ENCODE data around the gene EOLA2. TPM values are rescaled to one million over a fixed set of nuclear protein-coding genes. Genes with fewer than 3 reads are reported as not detected.

Gene EOLA2
- 10 to 100 TPM; 30.1 to 32.3 TPM for total RNA-seq
- polyA plus RNA-seq, result 10 to 100 TPM; 14.0 to 51.8 TPM
- long read RNA-seq, donor 1, transcript CXorf40B-203 (5 exons, 1,653 nt), result major isoform, 19 of 46 reads
- long read RNA-seq, donor 1, transcript CXorf40B-205 (6 exons, 1,440 nt), result minor isoform, 8 of 46 reads
- long read RNA-seq, donor 1, partial matches to known transcripts, result 6 of 46 reads
- long read RNA-seq, donor 1, other reads (novel, unspliced or antisense), result 10 of 46 reads
- long read RNA-seq, donor 2, transcript CXorf40B-203 (5 exons, 1,653 nt), result major isoform, 5 of 12 reads
- long read RNA-seq, donor 2, partial matches to known transcripts, result 1 of 12 reads
- long read RNA-seq, donor 2, other reads (novel, unspliced or antisense), result 3 of 12 reads

- Histone ChIP-seq H3K4me3 (ENCODE audit: low read length in 2 of 2) (peak within 1 kb of the TSS; percentile 41 to 55), H3K4me1 (ENCODE audit: control insufficient read depth in 1 of 2, insufficient read depth in 2 of 2, low read length in 2 of 2) (no peaks in the 10 kb centered on the region), H3K9me3 (ENCODE audit: control insufficient read depth, low read length) (no peaks in the 10 kb centered on the region), H3K36me3 (ENCODE audit: control insufficient read depth in 1 of 2, insufficient read depth in 2 of 2, low read length in 1 of 2) (peaks cover 0 to 2% of the 10 kb centered on the region in 2 donors), H3K27ac (ENCODE audit: low read depth in 1 of 2, low read length in 2 of 2) (peak within 1 kb of the TSS in 1 of 2 donors; percentile 69), H3K27me3 (ENCODE audit: control insufficient read depth in 1 of 2, insufficient read depth in 2 of 2, low read length in 1 of 2) (no peaks in the 10 kb centered on the region)
- DNase-seq, result peak; percentile 96 to 97
- intact Hi-C loops (cut with DNase I), result no loop called here
- ATAC-seq (ENCODE audit: low FRiP score), result peak; percentile 77
- 1 to 36% methylated on average over 38 to 39 of the region's 39 CpGs for WGBS, 2 donors
Measured at GRCh38 chrX:149938427-149938880, at the start of gene EOLA2. Gene EOLA2, minus strand, starts transcription at chrX:149938491. Its CDS starts 4,617 bp downstream, at chrX:149933874.

GRCh38 chrX:149987613-149988012 is 49.3 kb upstream of the EOLA2 start:
- Histone ChIP-seq H3K36me3 (ENCODE audit: control insufficient read depth in 1 of 2, insufficient read depth in 2 of 2, low read length in 1 of 2) (peaks cover 0 to 4% of the 10 kb centered on the region in 2 donors), H3K27me3 (ENCODE audit: control insufficient read depth in 1 of 2, insufficient read depth in 2 of 2, low read length in 1 of 2) (no peaks in the 10 kb centered on the region), H3K9me3 (ENCODE audit: control insufficient read depth, low read length) (no peaks in the 10 kb centered on the region), H3K4me1 (ENCODE audit: control insufficient read depth in 1 of 2, insufficient read depth in 2 of 2, low read length in 2 of 2) (no peaks in the 10 kb centered on the region), H3K27ac (ENCODE audit: low read depth in 1 of 2, low read length in 2 of 2) (no peak overlapping the region), H3K4me3 (ENCODE audit: low read length in 2 of 2) (no peak overlapping the region)
- no peak for ATAC-seq (ENCODE audit: low FRiP score)
- intact Hi-C loops (cut with DNase I), result no loop called here
- DNase-seq, result no peak

- WGBS, 2 donors, result 90 to 95% methylated on average over 1 of the region's 1 CpG
Measured at GRCh38 chrX:149984411-149984810, 46.1 kb upstream of the EOLA2 start.

GRCh38 chrX:149982310-149982709 is 44.0 kb upstream of the EOLA2 start:
- DNase-seq (no peak), ATAC-seq (ENCODE audit: low FRiP score) (no peak)
- intact Hi-C loops (cut with DNase I), result no loop called here
- Histone ChIP-seq H3K9me3 (ENCODE audit: control insufficient read depth, low read length) (no peaks in the 10 kb centered on the region), H3K36me3 (ENCODE audit: control insufficient read depth in 1 of 2, insufficient read depth in 2 of 2, low read length in 1 of 2) (peaks cover 0 to 4% of the 10 kb centered on the region in 2 donors), H3K4me3 (ENCODE audit: low read length in 2 of 2) (no peak overlapping the region), H3K4me1 (ENCODE audit: control insufficient read depth in 1 of 2, insufficient read depth in 2 of 2, low read length in 2 of 2) (no peaks in the 10 kb centered on the region), H3K27ac (ENCODE audit: low read depth in 1 of 2, low read length in 2 of 2) (no peak overlapping the region), H3K27me3 (ENCODE audit: control insufficient read depth in 1 of 2, insufficient read depth in 2 of 2, low read length in 1 of 2) (no peaks in the 10 kb centered on the region)
- WGBS, 2 donors, result 61 to 66% methylated on average over 3 of the region's 3 CpGs

More at GRCh38 chrX:149984411-149984810, 46.1 kb upstream of the EOLA2 start:
- H3K4me3 ChIP-seq (ENCODE audit: low read length in 2 of 2), result no peak overlapping the region
- DNase-seq (no peak), ATAC-seq (ENCODE audit: low FRiP score) (no peak)
- intact Hi-C loops (cut with DNase I), result no loop called here
- H3K9me3 ChIP-seq (ENCODE audit: control insufficient read depth, low read length), result no peaks in the 10 kb centered on the region
- no peak overlapping the region for H3K27ac ChIP-seq (ENCODE audit: low read depth in 1 of 2, low read length in 2 of 2)
- peaks cover 0 to 4% of the 10 kb centered on the region in 2 donors for H3K36me3 ChIP-seq (ENCODE audit: control insufficient read depth in 1 of 2, insufficient read depth in 2 of 2, low read length in 1 of 2)
- no peaks in the 10 kb centered on the region for H3K4me1 ChIP-seq (ENCODE audit: control insufficient read depth in 1 of 2, insufficient read depth in 2 of 2, low read length in 2 of 2)
- H3K27me3 ChIP-seq (ENCODE audit: control insufficient read depth in 1 of 2, insufficient read depth in 2 of 2, low read length in 1 of 2), result no peaks in the 10 kb centered on the region

- WGBS, 2 donors, result 63 to 87% methylated on average over 3 of the region's 3 CpGs
Measured at GRCh38 chrX:149979126-149979644, 40.9 kb upstream of the EOLA2 start.

GRCh38 chrX:149962859-149963757 is 24.8 kb upstream of the EOLA2 start:
- whole genome bisulfite sequencing, 2 donors, result 28 to 32% methylated on average over 9 of the region's 9 CpGs
- intact Hi-C loops (cut with DNase I), result loop anchor here (5.0 kb wide), 2 partner anchors 524 to 624 kb away; no protein-coding TSS in a partner anchor
- DNase-seq (peak in 1 of 2 donors; percentile 59), ATAC-seq (ENCODE audit: low FRiP score) (peak; percentile 87)
- H3K27ac ChIP-seq (ENCODE audit: low read depth in 1 of 2, low read length in 2 of 2), result peak overlapping the region in 1 of 2 donors; percentile 48
- H3K36me3 ChIP-seq (ENCODE audit: control insufficient read depth in 1 of 2, insufficient read depth in 2 of 2, low read length in 1 of 2), result no peaks in the 10 kb centered on the region
- no peaks in the 10 kb centered on the region for H3K4me1 ChIP-seq (ENCODE audit: control insufficient read depth in 1 of 2, insufficient read depth in 2 of 2, low read length in 2 of 2)
- no peaks in the 10 kb centered on the region for H3K9me3 ChIP-seq (ENCODE audit: control insufficient read depth, low read length)
- H3K27me3 ChIP-seq (ENCODE audit: control insufficient read depth in 1 of 2, insufficient read depth in 2 of 2, low read length in 1 of 2), result no peaks in the 10 kb centered on the region
- H3K4me3 ChIP-seq (ENCODE audit: low read length in 2 of 2), result no peak overlapping the region

More at GRCh38 chrX:149979126-149979644, 40.9 kb upstream of the EOLA2 start:
- H3K27me3 ChIP-seq (ENCODE audit: control insufficient read depth in 1 of 2, insufficient read depth in 2 of 2, low read length in 1 of 2), result no peaks in the 10 kb centered on the region
- intact Hi-C loops (cut with DNase I), result no loop called here
- no peak for ATAC-seq (ENCODE audit: low FRiP score)
- DNase-seq, result no peak
- no peaks in the 10 kb centered on the region for H3K36me3 ChIP-seq (ENCODE audit: control insufficient read depth in 1 of 2, insufficient read depth in 2 of 2, low read length in 1 of 2)
- no peaks in the 10 kb centered on the region for H3K9me3 ChIP-seq (ENCODE audit: control insufficient read depth, low read length)
- H3K27ac ChIP-seq (ENCODE audit: low read depth in 1 of 2, low read length in 2 of 2), result no peak overlapping the region
- H3K4me1 ChIP-seq (ENCODE audit: control insufficient read depth in 1 of 2, insufficient read depth in 2 of 2, low read length in 2 of 2), result no peaks in the 10 kb centered on the region
- no peak overlapping the region for H3K4me3 ChIP-seq (ENCODE audit: low read length in 2 of 2)

GRCh38 chrX:149962010-149962409 is 23.7 kb upstream of the EOLA2 start:
- H3K9me3 ChIP-seq (ENCODE audit: control insufficient read depth, low read length), result no peaks in the 10 kb centered on the region
- no peaks in the 10 kb centered on the region for H3K36me3 ChIP-seq (ENCODE audit: control insufficient read depth in 1 of 2, insufficient read depth in 2 of 2, low read length in 1 of 2)
- no peak overlapping the region for H3K27ac ChIP-seq (ENCODE audit: low read depth in 1 of 2, low read length in 2 of 2)
- no peaks in the 10 kb centered on the region for H3K27me3 ChIP-seq (ENCODE audit: control insufficient read depth in 1 of 2, insufficient read depth in 2 of 2, low read length in 1 of 2)
- ATAC-seq (ENCODE audit: low FRiP score) (no peak), DNase-seq (no peak)
- intact Hi-C loops (cut with DNase I), result loop anchor here (5.0 kb wide), 2 partner anchors 525 to 625 kb away; no protein-coding TSS in a partner anchor
- no peak overlapping the region for H3K4me3 ChIP-seq (ENCODE audit: low read length in 2 of 2)
- no peaks in the 10 kb centered on the region for H3K4me1 ChIP-seq (ENCODE audit: control insufficient read depth in 1 of 2, insufficient read depth in 2 of 2, low read length in 2 of 2)

GRCh38 chrX:149961572-149961971 is 23.3 kb upstream of the EOLA2 start:
- no peak overlapping the region for H3K27ac ChIP-seq (ENCODE audit: low read depth in 1 of 2, low read length in 2 of 2)
- no peaks in the 10 kb centered on the region for H3K27me3 ChIP-seq (ENCODE audit: control insufficient read depth in 1 of 2, insufficient read depth in 2 of 2, low read length in 1 of 2)
- ATAC-seq (ENCODE audit: low FRiP score) (no peak), DNase-seq (no peak)
- no peaks in the 10 kb centered on the region for H3K9me3 ChIP-seq (ENCODE audit: control insufficient read depth, low read length)
- intact Hi-C loops (cut with DNase I), result loop anchor here (5.0 kb wide), 2 partner anchors 526 to 626 kb away; no protein-coding TSS in a partner anchor
- H3K4me1 ChIP-seq (ENCODE audit: control insufficient read depth in 1 of 2, insufficient read depth in 2 of 2, low read length in 2 of 2), result no peaks in the 10 kb centered on the region
- 72 to 86% methylated on average over 2 of the region's 2 CpGs for WGBS, 2 donors
- H3K36me3 ChIP-seq (ENCODE audit: control insufficient read depth in 1 of 2, insufficient read depth in 2 of 2, low read length in 1 of 2), result no peaks in the 10 kb centered on the region
- no peak overlapping the region for H3K4me3 ChIP-seq (ENCODE audit: low read length in 2 of 2)

All from aorta (tissue), 5 donors.